GM23248 (cell line): ENCODE measurements around the gene ZNF48.

Experiments
- EZH2 ChIP-seq: fragments of 200-600 bp; sonication (generic); IDR thresholded peaks from 2 replicates; pipeline ENCODE4 v1.6.1; 2018; ENCODE audit warnings: antibody characterized with exemption, mild to moderate bottlenecking; ENCODE audit not compliant: insufficient read depth, poor library complexity, severe bottlenecking
- EZH2phosphoT487 ChIP-seq: fragments of 200-600 bp; sonication (generic); IDR thresholded peaks from 2 replicates; pipeline ENCODE4 v1.6.1; 2018; ENCODE audit warnings: antibody characterized with exemption, moderate library complexity, mild to moderate bottlenecking, low read depth; ENCODE audit not compliant: insufficient read depth

GRCh38 chr16:30416624-30417528, 21.7 kb downstream of the ZNF48 start:
- TF ChIP-seq EZH2 = no peak
- no peak for TF ChIP-seq EZH2phosphoT487
